Suprapubic skin (tissue), 4 donors: ENCODE measurements around the gene CX3CR1. TPM values are rescaled to one million over a fixed set of nuclear protein-coding genes. Genes with fewer than 3 reads are reported as not detected.
"Not testable (repeated sequence)": the region's sequence is repeated elsewhere in the genome, so short reads cannot be mapped to it uniquely, and the experiment has no call there.

Experiments
- DNase-seq, 2 donors: peaks; one replicate each; pipeline ENCODE4 v3.0.0-alpha.2; 2019; ENCODE audit warnings: low spot score in 2 of 2
- H3K27ac ChIP-seq: fragments of 200-600 bp; sonication (generic); one replicate; pipeline ENCODE4 v1.5.1; 2019
- H3K27me3 ChIP-seq: fragments of 200-600 bp; sonication (generic); one replicate; pipeline ENCODE4 v1.5.1; 2019
- H3K36me3 ChIP-seq: fragments of 200-600 bp; sonication (generic); one replicate; pipeline ENCODE4 v1.5.1; 2019
- H3K4me1 ChIP-seq: fragments of 200-600 bp; sonication (generic); one replicate; pipeline ENCODE4 v1.5.1; 2019
- H3K4me3 ChIP-seq: fragments of 200-600 bp; sonication (generic); one replicate; pipeline ENCODE4 v1.5.1; 2019; ENCODE audit warnings: mild to moderate bottlenecking
- H3K9me3 ChIP-seq: fragments of 200-600 bp; sonication (generic); one replicate; pipeline ENCODE4 v1.5.1; 2019
- EP300 ChIP-seq: sonication (generic); formaldehyde crosslinking; IDR thresholded peaks from one replicate; pipeline ENCODE4 v1.6.1; 2017; ENCODE audit warnings: antibody characterized with exemption
- POLR2A ChIP-seq, 2 donors: fragments of 450-650 bp; IDR thresholded peaks; one replicate each; pipeline ENCODE4 v1.6.1; 2017; ENCODE audit warnings: antibody characterized with exemption in 2 of 2, mild to moderate bottlenecking in 2 of 2, moderate library complexity in 2 of 2
- POLR2AphosphoS5 ChIP-seq, 3 donors: sonication (generic); formaldehyde crosslinking; IDR thresholded peaks; one replicate each; pipeline ENCODE4 v1.6.1; 2017; ENCODE audit warnings: antibody characterized with exemption in 3 of 3
- WGBS: methylation state at CpG from one replicate; pipeline ENCODE4 v1.1.5; 2018; 5-methylcytosine and 5-hydroxymethylcytosine counted together
- total RNA-seq, 4 donors: library from RNA; depleted of rRNA; stranded (reverse); fragments of >200 nt; gene quantifications; one replicate each; pipeline ENCODE4 v1.1.0, GENCODE V29; 2016
- TF ChIP-seq, protein P1 (sequence below), 2 donors: fragments of 200-600 bp in 1 of 2; fragments of 450-650 bp in 1 of 2; sonication (generic) in 1 of 2; IDR thresholded peaks; one replicate each; pipeline ENCODE4 v1.5.1; 2016 to 2019; ENCODE audit warnings: antibody characterized with exemption in 2 of 2, mild to moderate bottlenecking in 1 of 2, moderate library complexity in 1 of 2

The CX3CR1 gene
- total RNA-seq, 4 donors from 2014 or later: 0.60 to 1.4 (median 1.1) TPM

DNA sequence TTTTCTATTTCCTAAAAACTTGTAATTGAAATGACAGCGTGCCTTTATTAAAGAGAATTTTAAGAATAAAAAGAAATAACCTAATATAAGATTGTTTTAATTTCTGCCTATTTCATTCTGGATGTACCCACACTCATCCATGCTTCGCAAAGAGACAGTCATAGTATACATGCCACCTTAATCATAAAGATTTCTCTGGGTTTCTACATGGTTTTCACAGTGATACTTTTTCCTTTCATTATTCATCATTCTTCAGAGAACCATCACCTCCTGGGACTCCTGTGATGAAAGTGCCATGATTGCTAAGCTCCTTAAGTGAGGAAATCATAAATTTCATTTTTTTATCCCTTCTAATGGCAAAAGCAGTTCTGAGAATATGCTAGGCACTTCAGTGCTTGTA is 45.4 kb upstream of the CX3CR1 start:
- Histone ChIP-seq H3K4me1 (no peaks in the 10 kb centered on the region), H3K27me3 (no peaks in the 10 kb centered on the region), H3K4me3 (no peak overlapping the region), H3K9me3 (no peaks in the 10 kb centered on the region), H3K36me3 (no peaks in the 10 kb centered on the region), H3K27ac (no peak overlapping the region)
- WGBS: 90% methylated on average over 2 of the region's 2 CpGs
- TF ChIP-seq POLR2AphosphoS5 (IDR thresholded peaks at IDR 0.05) (no peak), EP300 (no peak), POLR2A (IDR thresholded peaks at IDR 0.05) (no peak)
- TF ChIP-seq, protein P1, sequence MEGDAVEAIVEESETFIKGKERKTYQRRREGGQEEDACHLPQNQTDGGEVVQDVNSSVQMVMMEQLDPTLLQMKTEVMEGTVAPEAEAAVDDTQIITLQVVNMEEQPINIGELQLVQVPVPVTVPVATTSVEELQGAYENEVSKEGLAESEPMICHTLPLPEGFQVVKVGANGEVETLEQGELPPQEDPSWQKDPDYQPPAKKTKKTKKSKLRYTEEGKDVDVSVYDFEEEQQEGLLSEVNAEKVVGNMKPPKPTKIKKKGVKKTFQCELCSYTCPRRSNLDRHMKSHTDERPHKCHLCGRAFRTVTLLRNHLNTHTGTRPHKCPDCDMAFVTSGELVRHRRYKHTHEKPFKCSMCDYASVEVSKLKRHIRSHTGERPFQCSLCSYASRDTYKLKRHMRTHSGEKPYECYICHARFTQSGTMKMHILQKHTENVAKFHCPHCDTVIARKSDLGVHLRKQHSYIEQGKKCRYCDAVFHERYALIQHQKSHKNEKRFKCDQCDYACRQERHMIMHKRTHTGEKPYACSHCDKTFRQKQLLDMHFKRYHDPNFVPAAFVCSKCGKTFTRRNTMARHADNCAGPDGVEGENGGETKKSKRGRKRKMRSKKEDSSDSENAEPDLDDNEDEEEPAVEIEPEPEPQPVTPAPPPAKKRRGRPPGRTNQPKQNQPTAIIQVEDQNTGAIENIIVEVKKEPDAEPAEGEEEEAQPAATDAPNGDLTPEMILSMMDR (IDR thresholded peaks at IDR 0.05): no peak
- DNase-seq: no peak

DNA sequence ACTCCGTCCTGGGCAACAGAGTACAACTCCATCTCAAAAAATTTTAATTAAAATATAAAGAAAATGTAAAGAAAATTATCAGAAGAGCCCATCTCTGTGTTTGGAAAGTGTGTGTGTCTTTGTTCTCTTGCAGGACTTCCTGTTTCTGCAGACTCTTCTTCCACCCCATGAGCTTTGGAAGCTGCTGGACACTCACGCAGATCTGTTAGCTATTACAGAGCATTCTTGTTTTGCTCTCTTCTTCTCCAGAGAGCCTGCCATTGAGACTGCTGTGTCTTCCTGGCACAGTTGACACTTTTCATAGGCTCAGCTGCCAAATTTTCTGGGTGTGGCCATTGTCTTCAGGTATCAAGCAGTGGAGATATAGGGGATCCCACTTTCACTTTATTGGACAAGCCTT is 43.7 kb upstream of the CX3CR1 start:
- WGBS: 59% methylated on average over 2 of the region's 2 CpGs
- no peak overlapping the region for H3K4me3 ChIP-seq
- H3K9me3 ChIP-seq: no peaks in the 10 kb centered on the region
- DNase-seq: no peak
- no peak for TF ChIP-seq EP300
- TF ChIP-seq, protein P1 (IDR thresholded peaks at IDR 0.05): no peak
- no peak for TF ChIP-seq POLR2A (IDR thresholded peaks at IDR 0.05)
- TF ChIP-seq POLR2AphosphoS5 (IDR thresholded peaks at IDR 0.05): no peak
- H3K27me3 ChIP-seq: no peaks in the 10 kb centered on the region
- no peaks in the 10 kb centered on the region for H3K4me1 ChIP-seq
- H3K27ac ChIP-seq: no peak overlapping the region
- no peaks in the 10 kb centered on the region for H3K36me3 ChIP-seq

DNA sequence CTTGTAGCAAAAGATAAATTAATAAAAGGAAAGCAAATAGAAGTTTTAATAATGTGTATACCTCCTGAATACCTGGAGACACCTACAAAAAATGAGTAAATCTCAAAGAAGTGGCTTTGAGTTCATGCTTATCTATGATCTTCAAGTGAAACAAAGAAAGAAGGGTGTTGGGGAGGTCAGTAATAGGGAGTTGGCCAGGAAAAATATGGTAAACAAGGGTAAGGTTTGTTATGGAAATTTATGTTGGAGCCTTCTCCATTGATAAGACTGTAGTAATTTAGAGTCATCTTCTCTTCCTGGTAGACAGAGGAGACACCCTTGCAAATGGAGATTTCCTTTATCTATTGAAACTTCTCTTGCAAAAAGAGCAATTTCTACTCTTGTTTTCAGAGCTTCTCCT is 43.1 kb upstream of the CX3CR1 start:
- Histone ChIP-seq H3K4me3 (no peak overlapping the region), H3K9me3 (no peaks in the 10 kb centered on the region), H3K4me1 (no peaks in the 10 kb centered on the region), H3K27ac (no peak overlapping the region), H3K27me3 (no peaks in the 10 kb centered on the region), H3K36me3 (no peaks in the 10 kb centered on the region)
- TF ChIP-seq EP300: no peak
- no peak for TF ChIP-seq POLR2A (IDR thresholded peaks at IDR 0.05)
- TF ChIP-seq, protein P1 (IDR thresholded peaks at IDR 0.05): no peak
- TF ChIP-seq POLR2AphosphoS5 (IDR thresholded peaks at IDR 0.05): no peak
- DNase-seq: no peak

DNA sequence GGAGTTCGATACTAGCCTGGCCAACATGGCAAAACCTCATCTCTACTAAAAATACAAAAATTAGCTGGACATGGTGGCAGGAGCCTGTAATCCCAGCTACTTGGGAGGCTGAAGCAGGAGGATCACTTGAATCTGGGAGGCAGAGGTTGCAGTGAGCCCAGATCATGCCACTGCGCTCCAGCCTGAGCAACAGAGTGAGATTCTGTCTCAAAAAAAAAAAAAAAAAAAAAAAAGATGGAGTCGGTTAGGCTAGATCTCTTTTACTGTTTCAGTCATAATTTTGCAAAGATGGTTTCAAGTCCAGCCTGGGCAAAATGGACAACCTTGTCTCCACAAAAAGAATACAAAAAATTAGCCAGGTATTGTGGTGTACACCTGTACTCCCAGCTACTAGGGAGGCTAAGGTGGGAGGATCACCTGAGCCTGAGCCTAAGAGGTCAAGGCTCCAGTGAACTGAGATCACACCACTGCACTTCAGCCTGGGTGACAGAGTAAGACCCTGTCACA is 42.4 kb upstream of the CX3CR1 start:
- not testable (repeated sequence) for H3K4me3 ChIP-seq, DNase-seq, H3K36me3 ChIP-seq, H3K27me3 ChIP-seq, H3K4me1 ChIP-seq, H3K27ac ChIP-seq, H3K9me3 ChIP-seq
- 58% methylated on average over 3 of the region's 3 CpGs for WGBS

DNA sequence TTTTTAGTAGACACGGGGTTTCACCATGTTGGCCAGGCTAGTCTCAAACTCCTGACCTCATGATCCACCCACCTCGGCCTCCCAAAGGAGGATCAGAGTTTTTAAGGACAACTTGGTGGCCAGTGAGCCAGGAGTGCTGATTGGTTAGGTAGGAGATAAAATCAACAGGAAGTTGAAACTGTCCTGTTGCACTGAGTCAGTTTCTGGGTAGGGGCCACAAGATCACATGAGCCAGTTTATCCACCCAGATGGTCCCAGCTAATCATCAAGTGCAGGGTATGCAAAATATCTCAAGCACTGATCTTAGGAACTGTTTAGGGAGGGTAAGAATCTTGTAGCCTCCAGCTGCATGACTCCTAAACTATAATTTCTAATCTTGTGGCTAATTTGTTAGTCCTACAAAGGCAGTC is 41.7 kb upstream of the CX3CR1 start:
- H3K9me3 ChIP-seq, DNase-seq, H3K4me1 ChIP-seq, H3K36me3 ChIP-seq, H3K4me3 ChIP-seq, H3K27ac ChIP-seq, H3K27me3 ChIP-seq: not testable (repeated sequence)
- WGBS: 83% methylated on average over 2 of the region's 2 CpGs

DNA sequence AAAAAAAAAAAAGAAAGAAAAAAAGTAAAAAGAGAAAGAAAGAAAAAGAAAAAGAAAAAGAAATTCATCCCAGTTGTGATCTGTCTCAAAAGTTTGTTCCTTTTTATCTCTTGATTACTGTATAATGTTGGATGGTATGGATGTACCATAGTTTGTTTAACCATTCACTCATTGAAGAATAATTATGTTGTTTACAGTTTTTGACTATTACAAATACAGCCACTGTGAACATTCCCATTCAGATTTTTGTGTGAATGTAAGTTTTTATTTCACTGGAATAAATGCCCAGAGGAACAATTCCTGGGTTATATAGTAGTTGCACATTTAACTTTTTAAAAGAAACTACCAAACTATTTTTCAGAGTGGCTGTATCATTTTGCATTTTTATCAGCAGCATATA is 39.4 kb upstream of the CX3CR1 start:
- H3K36me3 ChIP-seq: no peaks in the 10 kb centered on the region
- H3K27ac ChIP-seq: no peak overlapping the region

More for the DNA sequence above, 39.4 kb upstream of the CX3CR1 start:
- Histone ChIP-seq H3K4me1 (no peaks in the 10 kb centered on the region), H3K9me3 (peaks cover 5% of the 10 kb centered on the region), H3K4me3 (no peak overlapping the region), H3K27me3 (no peaks in the 10 kb centered on the region)
- no peak for DNase-seq
- no peak for TF ChIP-seq POLR2AphosphoS5 (IDR thresholded peaks at IDR 0.05)
- TF ChIP-seq POLR2A (IDR thresholded peaks at IDR 0.05): no peak
- TF ChIP-seq, protein P1 (IDR thresholded peaks at IDR 0.05): no peak
- TF ChIP-seq EP300: no peak
